Epithelial cell of prostate (primary cell): Measurements from ENCODE around the gene LARP4B.

ENCODE experiments used
- DNase-seq: peaks from one replicate; pipeline ENCODE4 v3.0.0-alpha.2; 2011; ENCODE audit warnings: low read depth, low spot score
- H3K27ac ChIP-seq: fragments of 450-650 bp; 2 replicates; pipeline ENCODE4 v1.5.1; 2017; ENCODE audit warnings: mild to moderate bottlenecking

Gene LARP4B

DNA sequence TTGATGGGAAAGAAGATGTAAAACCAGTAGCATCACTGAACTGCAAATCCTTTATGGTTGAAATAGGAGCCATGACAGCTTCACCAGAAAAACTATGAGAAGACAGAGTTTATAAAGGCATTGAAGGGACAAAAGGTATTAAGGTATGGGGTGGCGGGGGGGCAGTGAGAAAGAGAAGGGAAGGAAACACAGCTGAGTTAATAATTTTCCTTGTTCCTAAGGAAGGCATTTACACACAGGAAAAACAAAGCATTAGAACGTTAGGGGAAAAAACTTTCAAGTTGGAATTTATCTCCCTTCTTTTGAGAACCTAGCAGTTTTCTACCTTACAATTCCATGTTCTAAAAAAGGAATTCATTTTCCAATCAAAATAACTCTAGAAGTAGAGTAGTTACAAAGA lies 4.4 kb downstream of the LARP4B start:
- H3K27ac ChIP-seq: no peak overlapping the region
- no peak for DNase-seq

DNA sequence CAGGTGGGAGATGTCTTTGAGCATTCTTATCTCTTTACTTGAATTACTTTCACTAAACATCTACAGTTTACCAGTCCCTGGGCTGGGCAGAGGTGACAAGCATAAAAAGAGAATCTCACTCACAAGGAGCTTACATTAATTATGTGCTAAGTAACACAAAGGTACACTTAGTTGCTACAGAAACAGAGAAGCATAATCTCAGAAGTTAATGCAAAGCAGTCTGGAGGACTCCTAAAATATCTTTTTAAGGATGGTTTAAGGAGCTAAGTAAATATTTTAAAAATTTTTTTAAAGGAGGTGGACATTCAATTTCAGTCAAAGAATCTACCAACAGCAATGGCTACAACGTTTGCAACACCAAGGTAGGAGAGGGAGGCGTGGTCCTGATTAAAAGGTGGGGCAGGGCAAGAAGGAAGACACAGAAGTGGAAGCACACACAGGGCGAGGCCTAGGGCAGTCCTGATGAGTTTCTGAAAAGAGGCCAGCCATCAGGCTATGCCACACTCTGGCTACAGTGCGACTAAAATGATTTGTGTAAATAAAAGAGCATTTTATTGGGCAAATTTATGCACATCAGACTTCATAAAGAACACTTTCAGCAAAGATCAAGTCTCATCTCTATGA lies 5.3 kb downstream of the LARP4B start:
- H3K27ac ChIP-seq: no peak overlapping the region
- no peak for DNase-seq

DNA sequence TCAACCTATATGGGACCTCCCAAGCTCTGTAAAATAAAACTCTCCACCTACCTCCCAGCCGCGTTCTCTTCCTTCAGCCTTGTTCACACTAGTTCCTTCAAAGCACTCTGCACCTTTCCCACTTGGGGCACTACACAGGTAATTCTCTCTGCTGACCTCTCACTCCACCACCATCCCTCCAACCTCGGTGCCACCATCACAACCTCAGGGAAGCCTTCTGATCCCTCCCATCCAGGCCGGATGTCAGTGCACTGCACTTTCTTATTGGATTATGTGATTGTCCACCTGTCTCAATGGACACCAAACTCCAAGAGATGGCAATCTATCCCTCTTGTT lies 7.0 kb downstream of the LARP4B start:
- H3K27ac ChIP-seq: no peak overlapping the region
- no peak for DNase-seq

DNA sequence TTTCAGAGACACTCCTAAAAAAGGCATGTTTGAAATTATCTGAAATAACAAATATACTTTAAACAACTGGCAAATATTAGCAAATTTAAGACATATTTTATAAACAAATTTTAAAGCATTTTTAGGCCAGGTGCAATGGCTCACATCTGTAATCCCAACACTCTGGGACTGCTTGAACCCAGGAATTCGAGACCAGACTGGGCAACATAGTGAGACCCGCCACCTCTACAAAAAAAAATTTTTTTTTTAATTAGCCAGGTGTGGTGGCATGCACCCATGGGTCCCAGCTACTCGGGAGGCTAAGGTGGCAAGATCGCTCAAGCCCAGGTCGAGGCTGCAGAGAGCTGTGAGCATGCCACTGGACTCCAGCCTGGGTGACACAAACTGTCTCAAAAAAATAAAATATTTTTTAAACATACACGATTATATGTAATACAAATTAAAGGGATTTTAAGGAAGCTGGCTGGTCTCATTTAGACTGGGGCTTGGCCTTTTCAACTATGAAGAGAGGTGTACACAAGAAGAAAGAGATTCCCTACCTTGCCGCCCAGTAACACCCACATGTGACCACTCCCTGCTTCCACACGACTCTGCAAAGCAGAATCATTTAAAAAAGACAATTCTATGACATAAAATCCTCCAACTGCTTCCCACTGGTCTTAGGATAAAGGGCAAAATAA lies 7.5 kb downstream of the LARP4B start:
- H3K27ac ChIP-seq: no peak overlapping the region
- no peak for DNase-seq

DNA sequence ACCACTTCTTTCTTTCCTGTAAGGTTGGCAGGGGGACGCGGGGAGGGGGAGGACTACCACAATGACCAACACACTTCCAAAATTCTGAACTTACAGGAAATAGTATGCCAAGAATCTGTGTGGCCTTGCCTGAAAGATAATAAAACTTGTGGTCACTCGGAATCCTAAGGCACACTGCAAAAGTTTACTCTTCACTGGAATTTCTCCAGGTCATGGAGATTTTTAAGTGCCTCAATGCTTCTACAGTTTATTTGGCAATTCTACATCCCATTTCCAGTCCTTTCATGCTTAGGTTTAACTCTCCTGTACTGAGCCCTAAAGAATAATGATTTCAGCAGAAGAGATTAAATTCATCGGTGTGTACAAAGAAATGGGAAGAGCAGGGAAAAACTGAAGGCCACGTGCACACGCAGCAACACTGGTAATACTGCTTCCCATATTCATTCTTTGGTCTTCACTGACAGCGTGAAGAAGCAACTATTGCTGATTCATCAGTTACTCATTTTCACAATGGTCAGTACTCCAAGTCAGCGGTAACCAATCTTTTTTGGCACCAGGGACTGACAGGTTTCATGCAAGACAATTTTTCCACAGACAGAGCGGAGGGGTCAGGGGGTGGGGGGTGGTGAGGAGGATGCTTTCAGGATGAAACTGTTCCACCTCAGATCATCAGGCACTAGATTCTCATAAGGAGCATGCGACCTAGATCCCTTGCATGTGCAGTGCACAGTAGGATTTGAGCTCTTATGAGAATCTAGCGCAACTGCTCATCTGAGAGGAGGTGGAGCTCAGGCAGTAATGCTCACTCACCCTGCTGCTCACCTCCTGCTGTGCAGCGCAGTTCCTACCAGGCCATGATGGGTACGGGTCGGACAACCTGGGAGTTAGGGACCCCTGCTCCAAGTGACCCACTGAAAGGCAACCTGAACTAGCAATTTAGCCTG lies 9.8 kb downstream of the LARP4B start:
- no peak overlapping the region for H3K27ac ChIP-seq
- DNase-seq: no peak

DNA sequence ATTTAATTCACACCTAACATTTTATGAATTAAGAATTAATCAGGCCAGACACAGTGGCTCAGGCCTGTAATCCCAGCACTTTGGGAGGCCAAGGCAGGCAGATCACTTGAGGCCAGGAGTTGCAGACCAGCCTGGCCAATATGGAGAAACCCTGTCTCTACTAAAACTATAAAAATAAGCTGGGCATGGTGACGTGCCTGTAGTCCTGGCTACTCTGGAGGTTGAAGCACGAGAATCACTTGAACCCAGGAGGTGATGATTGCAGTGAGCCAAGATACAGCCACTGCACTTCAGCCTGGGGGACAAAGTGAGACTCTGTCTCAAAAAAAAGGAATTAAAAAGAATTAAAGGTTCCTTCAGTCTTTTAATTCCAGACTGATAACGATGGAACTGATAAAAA lies 11.1 kb downstream of the LARP4B start:
- H3K27ac ChIP-seq: no peak overlapping the region
- no peak for DNase-seq

DNA sequence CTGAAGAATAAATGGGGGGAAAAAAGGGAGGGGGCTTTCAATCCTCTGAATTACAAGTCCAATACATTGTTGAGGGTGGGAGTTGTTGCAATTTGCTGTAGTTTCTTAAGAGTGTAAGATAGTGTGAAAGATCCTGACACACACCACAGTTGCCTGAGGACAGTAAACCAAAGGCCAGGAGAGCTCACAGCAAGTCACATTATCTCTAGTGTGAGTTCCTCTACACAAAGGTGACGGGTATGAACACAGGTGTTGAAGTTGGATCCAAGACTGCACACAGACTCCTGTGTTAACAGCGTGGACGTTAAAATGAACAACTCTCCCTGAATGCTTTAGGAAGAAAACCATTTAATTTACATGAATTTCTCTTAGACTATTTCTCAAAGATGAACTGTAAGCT lies 12.0 kb downstream of the LARP4B start:
- no peak for DNase-seq
- H3K27ac ChIP-seq: no peak overlapping the region

DNA sequence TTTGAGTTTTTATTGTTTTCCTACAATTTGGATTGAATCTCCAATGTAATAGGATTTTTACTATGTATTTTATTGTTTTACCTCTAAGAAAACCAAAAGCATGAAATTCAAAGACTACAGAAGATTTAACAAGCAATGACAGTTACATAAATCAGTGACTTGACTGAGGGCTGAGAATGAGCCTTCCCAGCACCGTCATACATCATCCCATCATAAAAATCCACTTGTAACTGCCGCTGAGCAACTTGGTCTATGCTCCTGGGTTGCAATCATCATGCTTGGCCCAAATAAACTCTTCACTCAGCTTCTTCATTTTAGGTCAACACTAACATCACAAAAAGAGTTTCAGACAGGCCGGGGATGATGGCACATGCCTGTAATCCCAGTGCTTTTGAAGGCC lies 13.5 kb downstream of the LARP4B start:
- no peak overlapping the region for H3K27ac ChIP-seq
- DNase-seq: no peak

DNA sequence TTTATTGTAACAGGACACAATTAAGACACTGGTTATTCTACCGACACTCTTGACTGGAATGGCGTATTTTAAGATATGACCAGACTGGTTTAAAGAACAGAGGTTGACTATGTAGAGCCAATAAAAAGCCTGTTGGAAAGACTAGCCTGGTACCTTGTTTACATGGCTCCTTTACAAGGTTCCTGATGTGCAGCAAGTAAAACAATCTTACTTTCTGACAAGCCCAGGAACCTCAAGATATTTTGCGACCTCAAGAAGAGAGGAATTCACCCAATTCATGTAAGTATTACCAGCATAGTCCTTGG lies 14.1 kb downstream of the LARP4B start:
- H3K27ac ChIP-seq: no peak overlapping the region
- DNase-seq: no peak

DNA sequence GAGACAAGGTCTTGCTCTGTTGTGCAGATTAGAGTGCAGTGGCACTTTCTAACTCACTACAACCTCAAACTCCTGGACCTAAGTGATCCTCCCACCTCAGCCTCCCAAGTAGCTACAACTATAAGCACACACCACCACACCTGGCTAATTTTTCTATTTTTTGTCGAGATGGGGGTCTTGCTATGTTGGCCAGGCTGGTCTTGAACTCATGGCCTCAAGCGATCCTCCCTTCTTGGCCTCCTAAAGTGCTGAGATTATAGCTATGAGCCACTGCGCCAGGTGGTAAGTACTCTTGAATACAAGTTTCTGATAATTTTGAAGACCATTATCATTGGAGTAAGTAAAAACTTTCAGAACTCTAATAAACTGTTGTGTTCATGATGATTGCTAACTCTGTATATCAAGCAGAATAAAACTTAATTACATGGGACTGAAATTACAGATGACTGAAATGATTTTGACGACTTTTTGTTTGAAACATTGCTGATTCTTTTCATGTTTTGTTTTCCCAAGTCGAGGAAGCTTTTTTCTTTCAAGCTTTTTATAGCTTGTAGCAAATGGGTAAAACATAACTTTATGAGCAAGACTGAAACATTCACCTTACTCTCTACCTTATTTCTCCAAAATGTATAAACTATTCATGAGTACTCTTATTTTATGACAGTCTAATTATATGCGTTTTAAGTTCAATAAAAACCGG lies 14.6 kb downstream of the LARP4B start:
- H3K27ac ChIP-seq: no peak overlapping the region
- DNase-seq: no peak

DNA sequence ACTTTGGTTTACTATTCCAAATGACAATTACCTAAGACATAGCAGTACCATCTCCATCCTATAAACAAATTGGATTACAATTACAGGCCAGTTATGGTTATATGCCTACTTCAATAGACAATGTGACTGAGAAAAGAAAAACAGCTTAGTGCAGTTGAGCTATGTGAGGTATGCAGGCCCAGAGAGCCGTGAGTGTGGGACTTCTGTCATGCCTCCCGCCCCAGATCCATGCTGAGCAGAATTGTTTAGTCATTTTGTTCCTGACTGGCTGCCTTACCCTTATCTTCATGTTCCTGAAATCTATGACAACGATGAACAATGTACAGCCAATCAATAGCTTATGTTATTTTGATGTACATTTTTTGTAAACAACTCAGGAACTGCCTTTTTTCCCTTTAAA lies 21.7 kb downstream of the LARP4B start:
- no peak for DNase-seq
- H3K27ac ChIP-seq: no peak overlapping the region

DNA sequence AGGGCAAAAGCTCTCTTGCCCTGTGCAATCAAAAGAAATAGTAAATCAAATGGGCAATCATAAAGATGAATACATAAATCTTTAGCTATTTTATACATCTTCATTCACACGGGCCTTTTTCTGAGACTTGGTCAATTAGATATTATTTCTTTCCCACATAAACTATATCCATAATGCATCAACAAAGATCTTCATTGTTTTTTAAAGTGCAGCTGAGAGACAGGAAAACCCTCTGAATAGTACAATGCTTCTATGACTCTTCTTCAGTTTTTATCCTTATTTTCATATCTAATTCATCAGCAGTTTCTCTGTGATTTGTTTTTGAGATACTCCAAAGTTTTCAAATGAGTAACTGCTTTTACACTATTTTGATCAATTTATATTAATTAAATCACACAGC lies 25.5 kb downstream of the LARP4B start:
- DNase-seq: no peak
- H3K27ac ChIP-seq: no peak overlapping the region

DNA sequence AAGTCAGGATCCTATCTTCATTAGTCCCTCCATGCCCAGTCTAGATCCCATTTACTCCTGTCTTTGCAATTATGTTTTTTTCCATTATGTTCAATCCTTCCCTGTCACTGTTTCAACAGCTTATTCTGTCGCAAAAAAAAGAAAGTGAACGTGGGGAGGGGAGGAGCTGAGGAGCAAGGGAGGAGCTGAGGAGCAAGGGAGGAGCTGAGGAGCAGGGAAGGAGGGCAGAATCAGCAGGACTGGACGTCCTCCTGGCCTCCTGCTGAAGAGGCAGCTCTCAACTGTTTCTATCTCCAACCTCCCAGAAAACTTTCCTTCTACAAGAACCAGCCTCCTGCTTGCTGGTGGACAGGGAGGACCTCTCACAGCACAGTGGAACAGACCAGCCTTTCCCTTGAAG lies 26.0 kb downstream of the LARP4B start:
- no peak overlapping the region for H3K27ac ChIP-seq
- DNase-seq: no peak

DNA sequence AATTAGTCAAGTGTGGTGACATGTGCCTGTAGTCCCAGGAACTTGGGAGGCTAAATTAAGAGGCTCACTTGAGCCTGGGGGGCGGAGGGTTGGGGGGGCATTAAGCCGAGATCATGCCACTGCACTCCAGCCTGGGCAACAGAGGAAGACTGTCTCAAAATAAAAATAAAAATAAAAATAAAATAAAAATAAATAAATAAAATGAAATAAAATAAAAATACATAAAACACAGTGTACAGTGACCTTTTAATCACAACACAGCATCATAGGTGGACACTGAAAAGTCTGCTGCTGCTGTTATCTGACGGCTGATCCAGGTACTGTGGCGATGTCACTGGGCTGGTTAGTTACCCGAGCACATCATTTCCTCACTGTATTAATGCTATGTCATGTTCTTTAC lies 27.1 kb downstream of the LARP4B start:
- DNase-seq: no peak
- H3K27ac ChIP-seq: no peak overlapping the region

DNA sequence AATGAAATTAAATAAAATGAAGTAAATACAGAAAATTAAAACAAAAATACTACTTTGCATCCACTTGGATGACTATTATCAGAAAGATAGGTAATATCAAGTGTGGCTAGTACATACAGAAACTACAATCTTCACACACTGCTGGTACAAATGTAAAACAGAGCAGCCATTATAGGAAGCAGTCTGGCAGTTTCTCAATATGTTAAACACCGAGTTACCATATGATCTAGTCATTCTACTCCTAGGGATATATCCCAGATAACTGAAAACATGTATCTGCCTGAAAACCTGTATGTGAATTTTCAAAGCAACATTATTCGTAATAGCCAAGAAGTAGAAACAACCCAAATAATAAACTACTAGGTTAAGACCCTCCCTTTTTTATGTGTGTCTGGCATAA lies 33.4 kb downstream of the LARP4B start:
- DNase-seq: no peak
- no peak overlapping the region for H3K27ac ChIP-seq

DNA sequence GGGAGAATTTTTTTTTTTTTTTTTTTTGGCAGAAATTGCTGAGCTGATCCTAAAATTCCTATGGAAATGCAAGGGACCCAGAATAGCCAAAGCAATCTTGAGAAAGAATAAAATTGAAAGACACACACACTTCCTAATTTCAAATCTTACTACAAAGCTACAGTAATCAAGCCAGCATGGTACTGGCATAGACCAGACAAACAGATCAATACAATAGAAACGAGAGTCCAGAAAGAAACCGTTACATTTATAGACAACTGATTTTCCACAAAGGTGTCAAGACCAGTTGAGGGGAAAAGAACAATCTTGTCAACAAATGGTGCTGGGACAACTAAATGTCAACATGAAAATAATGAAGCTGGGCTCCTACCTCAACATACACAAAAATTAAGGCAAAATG lies 34.5 kb downstream of the LARP4B start:
- no peak overlapping the region for H3K27ac ChIP-seq
- no peak for DNase-seq

DNA sequence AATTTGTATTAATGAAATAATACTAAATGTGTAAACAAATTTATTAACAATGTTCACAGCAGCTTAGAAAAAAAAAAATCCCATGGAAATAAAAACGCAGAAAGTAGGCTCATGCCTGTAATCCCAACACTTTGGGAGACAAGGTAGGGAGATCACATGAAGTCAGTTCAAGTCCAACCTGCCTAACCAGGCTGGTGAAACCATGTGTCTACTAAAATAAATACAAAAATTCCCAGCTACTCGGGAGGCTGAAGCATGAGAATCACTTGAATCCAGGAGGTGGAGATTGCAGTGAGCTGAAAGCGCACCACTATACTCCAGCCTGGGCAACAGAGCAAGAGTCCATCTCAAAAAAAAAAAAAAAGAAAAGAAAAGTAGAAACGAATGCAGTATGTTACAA lies 36.2 kb downstream of the LARP4B start:
- H3K27ac ChIP-seq: no peak overlapping the region
- DNase-seq: no peak

DNA sequence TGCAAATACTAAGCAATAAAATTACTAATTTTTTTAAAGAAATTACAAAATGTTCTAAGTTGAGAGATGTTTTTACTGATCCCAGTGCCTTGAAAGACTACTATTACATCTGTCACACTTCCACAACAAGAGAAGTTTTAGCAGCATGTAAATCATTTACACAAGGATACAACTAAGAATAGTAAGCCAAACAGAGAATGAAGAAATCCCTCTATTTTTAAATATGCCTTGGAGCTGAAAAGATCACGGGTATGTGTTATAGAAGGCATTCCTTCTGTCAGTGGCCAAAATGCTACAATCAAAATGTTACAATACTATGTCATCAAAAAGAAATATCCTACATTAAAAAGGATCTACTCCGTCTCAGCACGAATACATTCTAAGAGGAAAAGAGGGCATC lies 52.6 kb downstream of the LARP4B start:
- no peak for DNase-seq
- no peak overlapping the region for H3K27ac ChIP-seq

DNA sequence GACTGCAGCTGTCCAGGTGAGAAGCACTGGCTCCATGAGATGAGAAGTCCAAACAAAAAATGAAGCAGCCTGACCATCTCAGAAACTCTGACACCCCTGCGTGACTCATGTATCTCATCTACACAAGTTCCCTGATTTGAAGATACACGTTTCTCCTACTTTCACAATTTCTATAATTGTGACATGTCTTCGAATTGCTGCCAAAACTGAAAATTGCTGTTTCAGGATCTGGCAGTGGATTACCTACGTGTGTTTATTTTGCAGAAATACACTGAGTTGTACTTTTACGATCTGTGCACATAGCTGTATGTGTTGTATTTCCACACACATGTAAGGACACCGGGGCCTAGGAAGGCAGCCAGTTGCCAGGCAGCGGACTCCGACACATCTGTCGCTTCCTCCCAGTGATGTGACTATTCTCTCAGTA lies 53.2 kb downstream of the LARP4B start:
- no peak for DNase-seq
- H3K27ac ChIP-seq: no peak overlapping the region

DNA sequence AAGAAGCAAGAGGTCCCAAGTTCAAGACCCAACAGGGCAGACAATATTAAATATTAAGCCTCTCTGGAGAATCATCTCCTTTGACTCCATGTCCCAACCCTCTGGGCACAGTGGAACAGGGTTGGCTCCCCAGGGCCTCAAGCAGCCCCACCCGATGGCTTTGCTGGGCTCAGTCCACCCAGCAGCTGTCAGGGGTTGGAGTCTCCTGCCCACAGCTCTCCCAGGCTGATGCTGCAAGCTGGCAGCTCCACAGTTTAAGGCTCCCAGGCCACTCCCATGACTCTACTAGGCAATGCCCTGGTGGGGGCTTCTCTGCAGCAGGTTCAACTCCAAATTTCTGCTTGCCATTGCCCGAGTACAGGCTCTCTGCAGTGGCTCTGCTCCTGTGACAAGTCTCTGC lies 55.1 kb downstream of the LARP4B start:
- no peak overlapping the region for H3K27ac ChIP-seq
- DNase-seq: no peak

DNA sequence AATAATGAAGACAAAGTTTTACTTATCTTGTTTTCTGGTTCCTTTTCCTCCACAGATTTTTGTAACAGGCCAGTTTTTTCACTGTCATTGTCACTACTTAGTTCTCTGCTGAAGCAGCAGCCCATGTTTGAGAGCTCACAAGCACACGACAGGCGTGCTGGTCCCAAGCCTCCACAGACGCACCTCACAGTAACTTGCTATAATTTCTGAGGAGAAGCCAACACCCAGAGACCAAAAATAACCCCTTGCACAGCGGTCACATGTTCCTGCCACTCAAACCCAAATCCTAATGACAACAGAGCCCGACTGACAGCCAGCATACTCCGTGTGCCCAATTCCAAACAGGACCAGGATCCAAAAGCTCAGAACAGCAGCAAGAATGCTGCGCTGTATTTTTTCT lies 58.5 kb downstream of the LARP4B start:
- DNase-seq: no peak
- no peak overlapping the region for H3K27ac ChIP-seq
